OCI-LY3 (cell line): ENCODE results near the gene CTSE.

Experiments
- EZH2phosphoT487 ChIP-seq: fragments of 200-600 bp; shearing (Covaris generic); IDR thresholded peaks from 2 replicates; pipeline ENCODE4 v1.6.1; 2018; ENCODE audit warnings: antibody characterized with exemption, mixed run types, low read depth
- TF ChIP-seq, protein P1 (sequence below): fragments of 200-600, 300-600 bp; sonication (generic); IDR thresholded peaks from 2 replicates; pipeline ENCODE4 v1.5.1; 2014; ENCODE audit warnings: antibody characterized with exemption, low read length, low read depth

DNA sequence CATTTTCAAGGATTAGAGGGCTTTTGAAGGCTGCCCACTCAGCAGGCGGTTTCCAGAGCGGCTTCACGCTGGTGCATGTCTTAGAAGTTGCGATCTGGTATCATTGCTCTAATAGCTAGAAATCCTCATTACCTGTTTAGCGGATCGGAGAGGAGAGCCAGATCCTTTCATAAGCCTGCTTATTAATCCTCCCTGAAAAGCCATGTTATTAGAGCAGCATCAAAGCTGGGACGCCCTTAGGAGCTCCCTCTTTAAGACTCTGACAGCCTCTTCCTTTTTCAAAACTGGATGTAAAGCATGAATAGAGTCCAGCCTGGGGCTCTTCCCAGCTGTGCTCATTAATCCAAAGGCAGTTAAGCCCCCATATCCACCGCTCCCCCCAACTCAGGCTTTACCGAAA lies 13.9 kb upstream of the CTSE start:
- no peak for TF ChIP-seq EZH2phosphoT487
- TF ChIP-seq, protein P1, sequence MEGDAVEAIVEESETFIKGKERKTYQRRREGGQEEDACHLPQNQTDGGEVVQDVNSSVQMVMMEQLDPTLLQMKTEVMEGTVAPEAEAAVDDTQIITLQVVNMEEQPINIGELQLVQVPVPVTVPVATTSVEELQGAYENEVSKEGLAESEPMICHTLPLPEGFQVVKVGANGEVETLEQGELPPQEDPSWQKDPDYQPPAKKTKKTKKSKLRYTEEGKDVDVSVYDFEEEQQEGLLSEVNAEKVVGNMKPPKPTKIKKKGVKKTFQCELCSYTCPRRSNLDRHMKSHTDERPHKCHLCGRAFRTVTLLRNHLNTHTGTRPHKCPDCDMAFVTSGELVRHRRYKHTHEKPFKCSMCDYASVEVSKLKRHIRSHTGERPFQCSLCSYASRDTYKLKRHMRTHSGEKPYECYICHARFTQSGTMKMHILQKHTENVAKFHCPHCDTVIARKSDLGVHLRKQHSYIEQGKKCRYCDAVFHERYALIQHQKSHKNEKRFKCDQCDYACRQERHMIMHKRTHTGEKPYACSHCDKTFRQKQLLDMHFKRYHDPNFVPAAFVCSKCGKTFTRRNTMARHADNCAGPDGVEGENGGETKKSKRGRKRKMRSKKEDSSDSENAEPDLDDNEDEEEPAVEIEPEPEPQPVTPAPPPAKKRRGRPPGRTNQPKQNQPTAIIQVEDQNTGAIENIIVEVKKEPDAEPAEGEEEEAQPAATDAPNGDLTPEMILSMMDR, result no peak
